Retina (tissue), 1 donor: ENCODE data around the gene POU5F1.
"Not testable (repeated sequence)": the region's sequence is repeated elsewhere in the genome, so short reads cannot be mapped to it uniquely, and the experiment has no call there.

Source experiments
- DNase-seq: peaks from one replicate; pipeline ENCODE4 v3.0.0-alpha.2; 2016

The POU5F1 gene

DNA sequence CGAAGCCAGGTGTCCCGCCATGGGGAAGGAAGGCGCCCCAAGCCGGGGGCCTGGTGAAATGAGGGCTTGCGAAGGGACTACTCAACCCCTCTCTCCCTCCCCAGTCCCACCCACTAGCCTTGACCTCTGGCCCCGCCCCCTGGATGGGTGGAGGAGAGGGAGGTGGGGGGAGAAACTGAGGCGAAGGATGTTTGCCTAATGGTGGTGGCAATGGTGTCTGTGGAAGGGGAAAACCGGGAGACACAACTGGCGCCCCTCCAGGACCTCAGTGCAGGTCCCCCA is at the start of gene POU5F1:
POU5F1 (minus strand) TSS at position 83 of the 282 bp plus-strand sequence; CDS start at position 21, 62 bp downstream.
- DNase-seq: no peak

DNA sequence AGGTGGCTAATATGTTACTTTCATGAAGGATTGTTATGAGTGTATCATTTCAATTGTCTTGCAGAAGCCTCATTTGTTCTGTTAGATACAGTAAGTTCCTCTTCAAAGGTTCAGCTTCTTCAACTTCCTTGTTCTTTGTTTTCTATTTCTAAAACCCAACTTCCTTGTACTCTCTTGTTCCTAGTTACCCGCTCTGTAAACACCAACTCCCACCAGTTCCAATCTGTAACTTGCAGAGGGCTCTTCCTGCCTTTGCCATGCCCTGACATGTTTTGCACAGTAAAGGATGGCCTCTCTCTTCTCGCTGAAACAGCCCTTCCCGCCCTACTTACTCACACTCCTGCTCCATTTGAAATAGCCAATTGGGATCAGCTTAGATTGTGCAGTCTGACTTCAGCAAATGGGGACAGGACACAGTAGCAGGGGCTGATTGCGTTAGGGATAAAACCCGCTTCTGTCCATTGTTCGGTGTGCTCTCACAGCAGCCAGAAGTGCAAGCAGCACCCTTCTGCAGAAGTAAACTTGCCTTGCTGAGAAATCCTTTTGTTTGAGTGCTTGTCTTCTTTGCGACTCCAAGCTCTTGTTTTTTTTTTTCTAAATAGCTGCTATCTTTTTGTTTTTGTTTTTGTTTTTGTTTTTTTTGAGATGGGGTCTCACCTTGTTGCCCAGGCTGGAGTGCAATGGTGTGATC is 45.9 kb upstream of the POU5F1 start:
- no peak for DNase-seq

DNA sequence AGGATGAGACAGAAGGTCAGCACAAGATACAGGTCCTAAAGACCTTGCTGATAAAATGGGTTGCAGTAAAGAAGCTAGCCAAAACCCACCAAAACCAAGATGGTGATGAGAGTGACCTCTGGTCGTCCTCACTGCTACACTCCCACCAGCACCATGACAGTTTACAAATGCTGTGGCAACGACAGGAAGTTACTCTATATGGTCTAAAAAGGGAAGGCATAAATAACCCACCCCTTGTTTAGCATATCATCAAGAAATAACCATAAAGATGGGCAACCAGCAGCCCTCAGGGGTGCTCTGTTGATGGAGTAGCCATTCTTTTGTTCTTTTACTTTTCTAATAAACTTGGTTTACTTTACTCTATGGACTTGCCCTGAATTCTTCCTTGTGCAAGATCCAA is 44.7 kb upstream of the POU5F1 start:
- DNase-seq: not testable (repeated sequence)

DNA sequence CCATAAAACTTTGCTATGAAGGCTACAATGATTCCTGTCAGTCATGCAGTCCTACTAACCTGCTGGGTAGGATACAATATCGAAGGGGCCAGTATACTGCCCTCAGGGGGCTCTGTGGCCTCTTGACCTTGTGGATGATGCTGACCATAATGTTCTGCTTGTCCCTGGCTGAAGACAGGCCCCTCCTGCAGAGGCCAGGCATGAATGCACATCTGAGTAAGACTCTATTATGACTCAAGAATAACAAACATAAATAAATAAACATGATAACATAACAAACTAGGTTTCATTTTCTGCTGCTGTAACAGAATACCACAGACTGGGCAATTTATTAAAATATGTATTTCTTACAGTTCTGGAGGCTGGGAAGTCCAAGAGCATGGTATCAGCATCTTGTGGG is 44.0 kb upstream of the POU5F1 start:
- DNase-seq: no peak

DNA sequence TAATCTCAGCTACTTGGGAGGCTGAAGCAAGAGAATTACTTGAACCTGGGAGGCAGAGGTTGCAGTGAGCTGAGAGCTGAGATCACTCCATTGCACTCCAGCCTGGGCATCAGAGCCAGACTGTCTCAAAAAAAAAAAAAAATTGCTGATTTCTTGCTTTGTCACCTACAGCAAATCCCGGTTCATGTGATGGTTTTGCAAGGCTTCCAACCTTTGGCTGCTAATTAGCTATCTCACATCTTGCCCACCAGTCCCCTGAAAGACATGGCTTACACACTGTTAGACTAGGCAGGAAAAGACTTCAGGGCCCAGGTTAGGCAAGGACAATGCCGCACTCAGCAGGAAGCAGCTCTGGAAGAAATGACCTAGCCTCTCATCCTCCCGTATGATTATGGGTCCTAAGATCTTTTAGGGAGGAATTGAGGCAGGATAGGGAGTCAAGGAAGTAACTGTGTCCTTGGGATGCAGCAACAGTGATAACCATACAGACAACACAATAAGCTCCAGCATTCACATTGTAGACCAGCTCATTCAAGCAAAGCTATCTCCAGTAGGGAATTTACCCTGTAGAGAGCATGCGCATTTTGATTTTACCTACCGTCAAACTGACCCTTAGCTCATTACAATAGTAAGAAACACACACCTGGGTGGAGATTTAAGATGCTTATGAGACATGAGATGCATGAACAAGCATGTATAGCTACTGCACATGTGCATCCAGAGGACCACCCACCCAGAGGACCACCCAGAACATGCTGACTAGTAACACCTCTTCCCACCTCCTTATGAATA is 40.5 kb upstream of the POU5F1 start:
- DNase-seq: no peak

DNA sequence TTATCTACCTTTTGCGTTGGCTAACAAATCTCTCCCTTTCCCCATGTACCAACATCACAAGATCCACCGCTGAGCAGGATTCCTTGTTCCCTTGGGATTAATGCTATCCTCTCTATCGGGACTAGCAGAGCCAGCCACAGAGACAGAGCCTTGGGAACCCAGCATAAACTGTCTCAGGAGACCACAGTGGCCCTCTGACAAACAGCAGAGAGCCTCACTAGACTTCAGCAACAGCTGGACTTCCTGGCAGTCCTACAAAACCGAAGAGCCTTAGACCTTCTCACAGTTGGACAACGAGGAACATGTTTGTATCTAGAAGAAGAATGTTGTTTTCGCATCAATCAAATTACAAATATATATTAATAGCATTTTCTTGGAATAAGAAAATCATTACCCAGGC is 39.6 kb upstream of the POU5F1 start:
- no peak for DNase-seq

DNA sequence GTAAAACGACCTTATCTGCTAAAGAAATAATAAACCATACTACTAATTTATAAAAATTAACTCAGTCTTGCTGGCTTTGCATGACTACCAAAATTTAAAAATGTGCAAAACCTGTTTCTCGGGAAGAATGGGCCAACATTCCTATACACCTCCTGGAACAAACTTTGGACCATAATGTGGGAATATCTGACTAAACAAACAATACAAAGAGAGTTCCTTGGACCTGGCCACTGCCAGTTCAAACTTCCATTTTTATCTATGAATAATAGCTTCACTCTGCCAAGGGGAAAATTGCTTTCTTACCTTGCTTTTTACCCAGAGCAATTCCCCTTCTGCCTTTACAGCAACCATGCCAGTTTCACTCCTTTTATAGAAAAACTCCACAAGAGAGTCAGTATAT is 38.7 kb upstream of the POU5F1 start:
- no peak for DNase-seq

DNA sequence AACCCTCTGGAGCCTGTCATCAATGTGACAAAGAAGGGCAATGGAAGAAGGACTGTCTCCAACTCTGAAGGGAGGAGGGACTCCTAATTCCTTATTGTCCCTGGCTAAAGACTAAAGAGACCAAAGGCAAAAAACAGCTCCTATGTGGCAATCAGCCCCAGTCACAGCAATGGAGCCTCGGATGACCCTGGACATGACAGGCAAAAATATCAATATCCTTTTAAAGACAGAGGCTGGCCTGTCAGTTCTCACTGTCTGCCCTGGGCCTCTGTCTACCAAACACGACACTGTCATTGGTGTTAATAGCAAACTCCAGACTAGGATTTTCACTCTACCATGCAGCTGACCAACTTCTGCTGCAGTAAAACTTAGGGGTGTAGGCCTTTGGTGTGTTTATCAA is 38.0 kb upstream of the POU5F1 start:
- DNase-seq: no peak

DNA sequence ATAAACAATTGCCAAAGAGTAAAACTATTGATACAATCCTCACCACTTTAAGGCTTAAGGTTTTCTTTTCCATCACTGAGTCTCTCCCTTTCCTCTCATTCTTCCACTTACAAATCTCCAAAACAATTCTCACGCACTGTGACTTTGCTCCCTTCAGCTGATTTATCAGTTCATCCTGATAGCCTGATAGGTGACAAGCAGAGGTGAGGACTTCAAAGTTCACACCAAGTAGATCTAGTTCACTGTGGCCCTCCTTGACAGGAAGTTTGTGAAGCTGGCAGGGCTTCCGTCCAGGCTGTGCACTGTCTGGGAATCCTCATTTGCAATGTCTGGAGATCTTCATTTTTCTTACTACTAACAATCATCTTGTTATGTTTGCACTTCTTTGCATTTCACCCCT is 35.2 kb upstream of the POU5F1 start:
- no peak for DNase-seq

DNA sequence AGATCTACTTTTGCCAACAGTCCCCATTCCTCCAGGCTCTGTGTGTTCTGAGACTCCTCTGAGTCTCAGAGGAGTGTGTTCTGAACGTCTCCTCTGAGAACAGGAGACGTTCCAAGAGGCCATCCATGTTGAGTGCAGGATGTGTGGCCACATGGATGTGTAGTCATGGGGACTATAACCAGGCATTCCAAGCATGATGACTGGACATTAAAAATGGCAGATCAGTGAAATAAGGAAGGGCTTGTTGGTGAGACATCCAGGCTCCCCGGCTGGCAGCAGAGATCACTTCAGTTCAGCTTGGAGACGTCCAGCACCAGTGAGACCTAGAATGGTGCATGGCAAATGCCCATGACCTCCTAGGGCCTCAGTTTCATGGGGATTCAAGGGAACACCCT is 34.3 kb upstream of the POU5F1 start:
- DNase-seq: no peak

DNA sequence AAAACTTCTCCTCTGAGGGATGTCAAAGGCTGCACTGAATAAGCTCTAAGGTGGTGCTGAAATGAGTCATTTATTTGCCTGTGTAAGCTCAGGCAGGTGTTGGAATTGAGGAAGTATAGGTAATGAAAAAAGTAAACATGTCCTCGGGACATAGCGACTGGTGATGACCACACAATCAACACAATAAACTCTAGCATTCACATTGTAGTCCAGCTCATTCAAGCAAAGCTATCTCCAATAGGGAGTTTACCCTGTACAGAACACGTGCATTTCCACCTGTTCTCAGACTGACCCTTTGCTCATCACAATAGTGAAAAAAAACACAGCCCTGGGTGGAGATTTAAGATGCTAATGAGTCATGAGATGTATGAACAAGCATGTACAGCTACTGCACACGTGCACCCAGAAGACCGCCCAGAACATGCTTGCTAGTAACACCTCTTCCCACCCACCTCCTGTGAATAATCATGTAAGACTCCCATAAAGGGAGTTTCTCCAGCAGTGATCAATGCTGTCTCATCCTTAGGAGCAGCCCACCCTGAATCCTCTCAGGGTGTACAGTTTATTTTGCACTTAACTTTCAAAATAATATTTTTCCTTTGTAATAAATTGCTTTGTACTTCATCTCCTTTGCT is 33.0 kb upstream of the POU5F1 start:
- DNase-seq: no peak

DNA sequence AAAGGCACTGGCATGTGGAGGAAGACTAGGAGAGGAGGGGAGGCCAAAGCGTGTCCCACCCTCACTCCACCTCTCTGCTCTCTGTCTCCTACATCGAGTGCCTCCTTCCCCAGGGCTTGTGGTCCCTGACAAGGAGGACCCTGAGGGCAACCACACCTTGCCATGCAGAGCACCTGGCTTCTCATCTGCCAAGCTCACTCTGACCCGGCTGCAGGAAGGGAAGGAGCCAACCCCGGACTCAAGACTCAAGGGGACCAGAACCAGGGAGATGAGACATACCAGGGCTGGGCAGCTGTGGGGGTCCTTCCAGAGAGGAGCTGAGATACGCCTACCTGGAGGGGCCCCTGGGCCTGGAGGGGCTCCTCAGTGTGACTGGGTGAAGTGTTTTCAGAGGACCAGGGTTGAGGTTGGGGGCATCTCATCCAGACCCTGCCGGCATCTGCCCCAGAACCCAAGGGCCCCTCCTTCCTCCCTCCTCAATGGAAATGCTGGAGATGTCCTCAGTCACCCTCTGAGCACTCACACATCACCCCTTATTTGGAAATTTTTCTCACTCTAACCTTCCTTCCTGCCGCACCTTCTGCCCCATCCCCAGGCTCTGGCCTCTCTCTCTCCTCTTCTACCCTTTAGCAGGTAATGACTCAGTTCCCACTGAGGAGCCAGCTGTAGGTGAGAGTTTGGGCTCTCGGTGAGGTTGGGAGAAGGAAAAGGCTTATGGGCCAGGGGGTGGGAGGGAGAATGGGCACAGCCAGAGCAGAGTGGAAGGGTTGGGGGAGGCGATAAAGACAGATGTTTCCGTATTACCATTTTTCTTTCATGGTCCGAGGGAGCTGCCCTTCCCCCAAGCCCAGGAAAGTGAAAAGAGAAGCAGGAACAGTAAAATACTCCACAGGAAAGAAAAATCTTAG is 32.0 kb upstream of the POU5F1 start:
- DNase-seq: no peak

DNA sequence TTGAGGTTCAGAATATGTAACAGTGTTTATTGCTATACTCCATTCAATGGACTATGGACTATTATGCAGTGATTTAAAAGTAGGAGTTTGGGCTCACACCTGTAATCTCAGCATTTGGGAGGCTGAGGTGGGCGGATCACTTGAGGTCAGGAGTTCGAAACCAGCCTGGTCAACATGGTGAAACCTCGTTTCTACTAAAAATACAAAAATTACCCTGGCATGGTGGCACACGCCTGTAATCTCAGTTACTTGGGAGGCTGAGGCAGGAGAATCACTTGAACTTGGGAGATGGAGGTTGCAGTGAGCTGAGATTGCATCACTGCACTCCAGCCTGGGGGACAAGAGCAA is 28.6 kb upstream of the POU5F1 start:
- DNase-seq: not testable (repeated sequence)

DNA sequence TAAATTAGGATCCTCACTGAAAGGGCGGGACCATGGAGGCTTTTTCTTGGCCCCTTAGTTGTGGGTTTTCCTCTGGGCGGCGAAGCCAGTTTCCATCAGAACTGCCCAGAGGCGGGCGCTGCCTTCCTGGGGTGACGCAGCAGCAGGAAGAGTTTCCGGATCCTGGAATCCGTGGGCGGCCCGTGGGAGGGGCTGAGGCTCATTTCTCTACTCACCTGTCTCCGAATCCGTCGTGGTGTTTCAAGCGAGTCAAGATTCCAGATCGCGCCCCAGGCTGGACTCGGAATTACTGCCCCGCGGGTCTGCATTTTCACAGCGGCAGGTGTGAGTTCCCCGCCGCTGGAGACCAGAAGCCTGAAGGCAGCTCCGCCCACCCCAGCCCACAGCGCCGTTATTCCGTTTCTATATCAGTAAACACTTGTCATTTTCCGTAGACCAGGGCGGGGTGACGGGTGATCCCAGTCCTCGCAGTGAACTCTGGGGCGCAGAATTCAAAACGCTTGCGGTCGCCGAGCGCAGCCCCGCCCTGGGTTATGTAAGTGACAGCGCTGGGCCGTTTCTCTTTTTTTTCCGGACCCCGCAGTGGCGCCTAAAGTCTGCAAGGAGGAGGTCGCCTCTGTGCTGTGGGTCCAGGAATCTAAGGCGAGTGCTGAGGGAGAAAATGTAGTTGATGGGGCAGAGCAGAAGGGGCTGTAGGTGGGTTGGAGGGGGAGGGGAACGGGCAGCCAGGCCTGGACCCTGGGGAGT is 27.2 kb upstream of the POU5F1 start:
- peak; percentile 92 for DNase-seq

DNA sequence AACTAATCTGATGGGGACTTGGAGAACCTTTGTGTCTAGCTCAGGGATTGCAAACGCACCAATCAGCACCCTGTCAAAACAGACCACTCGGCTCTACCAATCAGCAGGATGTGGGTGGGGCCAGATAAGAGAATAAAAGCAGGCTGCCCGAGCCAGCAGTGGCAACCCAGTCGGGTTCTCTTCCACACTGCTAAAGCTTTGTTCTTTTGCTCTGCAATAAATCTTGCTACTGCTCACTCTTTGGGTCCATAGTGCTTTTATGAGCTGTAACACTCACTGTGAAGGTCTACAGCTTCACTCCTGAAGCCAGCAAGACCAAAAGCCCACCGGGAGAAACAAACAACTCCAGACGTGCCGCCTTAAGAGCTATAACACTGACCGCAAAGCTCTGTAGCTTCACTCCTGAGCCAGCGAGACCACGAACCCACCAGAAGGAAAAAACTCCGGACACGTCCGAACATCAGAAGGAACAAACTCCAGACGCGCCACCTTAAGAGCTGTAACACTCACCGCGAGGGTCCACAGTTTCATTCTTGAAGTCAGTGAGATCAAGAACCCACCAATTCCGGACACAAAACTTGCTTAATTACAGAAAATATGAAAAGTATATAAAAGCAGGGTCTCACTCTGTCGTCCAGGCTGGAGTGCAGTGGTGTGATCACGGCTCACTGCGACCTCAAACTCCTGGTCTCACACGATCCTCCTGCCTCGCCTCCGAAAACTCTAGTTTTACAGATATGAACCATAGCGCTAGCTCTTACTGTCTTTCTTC is 26.0 kb upstream of the POU5F1 start:
- not testable (repeated sequence) for DNase-seq

DNA sequence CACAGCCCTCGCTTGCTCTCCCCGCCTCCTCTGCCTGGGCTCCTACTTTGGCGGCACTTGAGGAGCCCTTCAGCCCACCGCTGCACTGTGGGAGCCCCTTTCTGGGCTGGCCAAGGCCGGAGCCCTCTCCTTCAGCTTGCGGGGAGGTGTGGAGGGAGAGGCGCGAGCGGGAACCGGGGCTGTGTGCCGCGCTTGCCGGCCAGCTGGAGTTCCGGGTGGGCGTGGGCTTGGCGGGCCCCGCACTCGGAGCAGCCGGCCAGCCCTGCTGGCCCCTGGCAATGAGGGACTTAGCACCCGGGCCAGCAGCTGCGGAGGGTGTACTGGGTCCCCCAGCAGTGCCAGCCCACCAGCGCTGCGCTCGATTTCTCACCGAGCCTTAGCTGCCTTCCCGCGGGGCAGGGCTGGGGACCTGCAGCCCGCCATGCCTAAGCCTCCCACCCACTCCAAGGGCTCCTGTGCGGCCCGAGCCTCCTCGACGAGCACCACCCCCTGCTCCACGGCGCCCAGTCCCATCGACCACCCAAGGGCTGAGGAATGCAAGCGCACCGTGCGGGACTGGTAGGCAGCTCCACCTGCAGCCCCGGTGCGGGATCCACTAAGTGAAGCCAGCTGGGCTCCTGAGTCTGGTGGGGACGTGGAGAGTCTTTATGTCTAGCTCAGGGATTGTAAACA is 25.0 kb upstream of the POU5F1 start:
- not testable (repeated sequence) for DNase-seq

DNA sequence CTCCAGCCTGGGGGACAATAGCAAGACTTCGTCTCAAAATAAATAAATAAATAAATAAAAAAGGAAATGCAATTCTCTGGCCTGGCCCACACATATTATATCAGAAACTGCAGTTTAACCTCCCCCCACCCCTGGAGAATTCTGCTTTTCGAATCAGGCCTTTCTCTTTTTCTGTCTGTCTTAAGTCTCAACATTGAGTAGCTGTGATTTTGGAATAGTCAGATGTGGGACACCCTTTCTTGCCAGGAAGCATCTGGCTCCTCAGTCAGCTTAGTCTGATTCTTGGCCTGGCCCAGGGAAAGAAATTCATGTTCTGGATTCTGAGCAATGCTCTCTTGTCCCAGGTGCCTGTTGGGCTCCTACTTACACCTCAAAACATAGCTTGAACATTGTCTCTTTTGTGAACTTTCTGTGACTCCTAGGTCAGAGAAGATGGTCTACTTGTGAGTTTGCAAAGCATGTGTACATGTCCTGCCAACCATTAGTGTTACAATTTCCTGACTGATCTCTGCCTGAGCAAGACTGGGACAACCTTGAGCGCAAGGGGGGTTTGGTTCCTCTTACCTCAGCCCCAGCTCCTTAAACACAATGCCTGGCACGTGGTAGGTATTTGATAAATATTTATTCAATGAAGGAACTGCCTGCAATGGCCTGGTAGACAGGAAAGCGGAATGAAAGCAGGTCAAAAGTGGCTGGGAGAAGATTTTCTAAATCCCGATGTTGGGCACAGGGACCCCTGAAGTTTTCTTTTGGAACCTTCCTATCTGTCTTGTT is 23.8 kb upstream of the POU5F1 start:
- no peak for DNase-seq

DNA sequence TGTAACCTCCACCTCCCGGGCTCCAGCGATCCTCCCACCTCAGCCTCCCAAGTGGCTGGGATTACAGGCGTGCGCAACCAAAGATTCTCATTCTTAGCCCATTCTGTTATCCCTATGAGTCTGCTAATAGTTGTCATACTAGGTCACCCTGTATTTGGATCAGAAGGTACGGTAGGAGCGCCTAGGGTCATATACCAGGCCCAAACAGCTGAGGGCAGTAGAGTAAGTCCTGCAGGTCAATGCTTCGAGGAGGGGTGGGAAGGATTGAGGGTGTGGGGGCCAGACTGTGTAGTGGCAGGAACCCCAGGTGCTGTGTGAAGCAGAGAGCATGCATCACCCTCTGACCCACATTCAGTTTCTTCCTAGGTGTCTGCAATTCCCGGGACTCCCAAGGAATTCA is 22.7 kb upstream of the POU5F1 start:
- DNase-seq: no peak

DNA sequence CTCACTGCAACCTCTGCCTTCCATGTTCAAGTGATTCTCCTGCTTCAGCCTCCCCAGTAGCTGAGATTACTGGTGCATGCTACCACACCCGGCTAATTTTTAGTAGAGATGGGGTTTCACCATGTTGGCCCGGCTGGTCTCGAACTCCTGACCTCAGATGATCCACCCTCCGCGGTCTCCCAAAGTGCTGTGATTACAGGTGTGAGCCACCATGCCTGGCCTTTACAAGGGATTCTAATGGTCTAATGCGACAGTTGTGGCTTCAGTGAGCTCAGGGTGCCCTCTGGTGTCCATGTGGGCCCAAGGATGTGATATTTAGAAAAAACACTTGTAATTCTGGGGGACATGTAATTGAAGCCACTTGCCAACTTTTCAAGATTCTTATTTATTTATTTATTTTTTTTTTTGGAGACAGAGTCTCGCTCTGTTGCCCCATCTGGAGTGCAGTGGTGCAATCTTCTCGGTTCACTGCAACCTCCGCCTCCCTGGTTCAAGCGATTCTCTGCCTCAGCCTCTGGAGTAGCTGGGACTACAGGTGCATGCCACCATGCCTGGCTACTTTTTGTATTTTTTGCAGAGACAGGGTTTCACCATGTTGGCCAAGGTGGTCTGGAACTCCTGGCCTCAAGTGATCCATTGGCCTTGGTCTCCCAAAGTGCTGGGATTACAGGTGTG is 22.1 kb upstream of the POU5F1 start:
- DNase-seq: peak; percentile 57

DNA sequence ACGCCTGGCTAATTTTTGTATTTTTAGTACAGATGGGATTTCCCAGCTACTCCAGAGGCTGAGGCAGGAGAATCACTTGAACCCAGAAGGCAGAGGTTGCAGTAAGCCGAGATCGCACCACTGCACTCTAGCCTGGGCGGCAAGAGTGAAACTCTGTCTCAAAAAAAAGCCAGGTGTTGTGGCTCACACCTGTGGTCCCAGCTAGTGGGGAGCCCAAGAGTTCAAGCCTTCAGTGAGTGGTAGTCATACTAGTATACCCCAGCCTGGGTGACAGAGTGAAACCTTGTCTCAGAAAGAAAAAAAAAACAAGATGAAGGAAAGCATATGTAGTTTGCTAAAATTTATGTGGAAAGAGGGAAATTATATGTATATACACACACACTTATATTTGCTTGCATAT is 20.0 kb upstream of the POU5F1 start:
- no peak for DNase-seq
